Spleen (tissue), 7 donors: ENCODE results near the gene WDR83.

Experiments
- CTCF ChIP-seq, 11 experiments: fragments of 200-600 bp in 7 of 11; fragments of 450-650 bp in 4 of 11; sonication (generic) in 4 of 11; IDR thresholded peaks in 8 of 11; conservative IDR thresholded peaks in 3 of 11; 1 replicate in 7 of 11; 2 replicates in 4 of 11; pipeline versions ENCODE4 v1.4.0 to v1.8.0; 2016 to 2021; ENCODE audit warnings: antibody characterized with exemption in 11 of 11, inconsistent platforms in 4 of 11, mild to moderate bottlenecking in 1 of 11
- POLR2A ChIP-seq, 3 donors: fragments of 450-650 bp; IDR thresholded peaks; one replicate each; pipeline ENCODE4 v1.5.1; 2017; ENCODE audit warnings: antibody characterized with exemption in 3 of 3, mild to moderate bottlenecking in 1 of 3
- POLR2AphosphoS5 ChIP-seq, 3 donors: sonication (generic); formaldehyde crosslinking; IDR thresholded peaks; one replicate each; pipeline ENCODE4 v1.5.1; 2017; ENCODE audit warnings: antibody characterized with exemption in 3 of 3
- donor health status: DM: no; HTN: no; CAD: no; lungs with moderate emphysema.
- donor health status: DM: no; HTN: no; CAD: no.
- donor health status: DM: no; HTN: no; CAD: no.

GRCh38 chr19:12706332-12706718, 39.7 kb downstream of the WDR83 start:
- TF ChIP-seq POLR2AphosphoS5 (IDR thresholded peaks at IDR 0.05) (no peak), CTCF (IDR thresholded peaks at IDR 0.05 in 8 of 11, conservative IDR thresholded peaks at IDR 0.05 in 3 of 11) (no peak), POLR2A (IDR thresholded peaks at IDR 0.05) (no peak)
